ENCODE data around the gene FAM163A. TPM values are rescaled to one million over a fixed set of nuclear protein-coding genes. Genes with fewer than 3 reads are reported as not detected.

The FAM163A gene
- total and polyA plus RNA-seq, 2 donors: 3.2 to 10.4 TPM

DNA sequence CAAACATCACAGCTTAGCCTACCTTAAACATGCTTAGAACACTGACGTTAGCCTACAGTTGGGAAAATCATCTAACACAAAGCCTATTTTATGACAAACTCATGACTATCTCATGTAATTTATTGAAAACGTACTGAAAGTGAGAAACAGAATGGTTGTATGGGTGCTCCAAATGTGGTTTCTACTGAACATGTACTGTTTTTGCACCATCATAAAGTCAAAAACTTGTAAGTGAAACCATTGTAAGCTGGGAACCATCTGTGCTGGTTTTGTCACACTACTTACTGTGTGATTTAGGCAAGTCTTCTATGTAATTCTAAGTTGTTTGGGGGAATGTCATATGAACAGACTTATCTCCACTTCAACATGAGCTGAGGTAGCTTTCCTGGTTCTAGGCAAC, 79.0 kb downstream of the FAM163A start:
- Histone ChIP-seq H3K27ac (ENCODE audit: low read depth in 1 of 2, low read length in 1 of 2) (no peak overlapping the region), H3K36me3 (ENCODE audit: control insufficient read depth in 2 of 2, insufficient read depth in 2 of 2, low read length in 1 of 2) (no peaks in the 10 kb centered on the region), H3K27me3 (ENCODE audit: control insufficient read depth in 2 of 2, insufficient read depth in 1 of 2, low read length in 1 of 2) (peaks cover 0 to 2% of the 10 kb centered on the region in 2 donors), H3K9me3 (ENCODE audit: control insufficient read depth in 2 of 2, insufficient read depth in 1 of 2, low read length in 1 of 2) (no peaks in the 10 kb centered on the region), H3K4me1 (ENCODE audit: control insufficient read depth in 2 of 2, insufficient read depth in 2 of 2, low read length in 2 of 2) (peaks cover 3 to 10% of the 10 kb centered on the region in 2 donors), H3K4me3 (ENCODE audit: low read length in 2 of 2) (no peak overlapping the region)
- no peak for DNase-seq (ENCODE audit: low read depth in 6 of 9, low spot score in 9 of 9)
- 94% methylated on average over 2 of the region's 2 CpGs for WGBS

DNA sequence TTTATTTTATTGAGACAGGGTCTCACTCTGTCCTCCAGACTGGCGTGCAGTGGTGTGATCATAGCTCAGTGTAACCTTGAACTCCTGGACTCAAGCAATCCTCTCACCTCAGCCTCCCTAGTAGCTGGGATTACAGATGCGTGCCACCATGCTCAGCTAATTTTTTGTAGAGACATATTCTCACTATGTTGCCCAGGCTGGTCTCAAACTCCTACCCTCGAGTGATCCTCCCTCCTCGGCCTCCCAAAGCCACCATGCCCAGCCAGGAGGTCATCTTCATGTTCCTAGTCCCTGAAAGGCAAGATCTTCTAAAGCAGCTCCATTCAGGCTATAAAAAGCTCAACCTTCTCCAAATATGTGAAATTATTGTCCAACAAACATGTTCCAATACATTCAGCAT, 80.6 kb downstream of the FAM163A start:
- peaks cover 3 to 10% of the 10 kb centered on the region in 2 donors for H3K4me1 ChIP-seq (ENCODE audit: control insufficient read depth in 2 of 2, insufficient read depth in 2 of 2, low read length in 2 of 2)
- no peaks in the 10 kb centered on the region for H3K36me3 ChIP-seq (ENCODE audit: control insufficient read depth in 2 of 2, insufficient read depth in 2 of 2, low read length in 1 of 2)
- H3K9me3 ChIP-seq (ENCODE audit: control insufficient read depth in 2 of 2, insufficient read depth in 1 of 2, low read length in 1 of 2): no peaks in the 10 kb centered on the region
- no peak overlapping the region for H3K27ac ChIP-seq (ENCODE audit: low read depth in 1 of 2, low read length in 1 of 2)
- DNase-seq (ENCODE audit: low read depth in 6 of 9, low spot score in 9 of 9): no peak
- no peaks in the 10 kb centered on the region for H3K27me3 ChIP-seq (ENCODE audit: control insufficient read depth in 2 of 2, insufficient read depth in 1 of 2, low read length in 1 of 2)
- WGBS: 96% methylated on average over 4 of the region's 4 CpGs
- H3K4me3 ChIP-seq (ENCODE audit: low read length in 2 of 2): no peak overlapping the region

DNA sequence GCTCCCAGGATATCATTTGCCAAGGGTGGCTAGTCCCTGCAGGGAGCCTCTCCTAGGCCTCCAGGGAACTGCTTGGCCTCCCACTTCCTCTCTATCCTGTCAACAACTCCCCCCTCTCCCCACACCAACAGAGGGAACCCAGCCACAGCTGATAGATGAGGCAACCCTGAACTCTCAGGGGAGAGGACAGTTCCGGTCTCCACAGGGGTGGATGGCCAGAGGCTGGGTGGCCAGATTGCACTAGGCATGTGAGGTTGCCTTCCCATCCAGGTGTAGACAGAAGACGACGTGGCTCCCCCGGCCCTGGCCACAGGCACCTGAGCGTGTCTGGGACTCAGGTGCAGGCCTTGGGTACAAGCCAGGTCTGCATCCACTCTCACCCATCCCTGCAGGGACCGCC, 81.2 kb downstream of the FAM163A start:
- no peak overlapping the region for H3K4me3 ChIP-seq (ENCODE audit: low read length in 2 of 2)
- H3K36me3 ChIP-seq (ENCODE audit: control insufficient read depth in 2 of 2, insufficient read depth in 2 of 2, low read length in 1 of 2): no peaks in the 10 kb centered on the region
- no peaks in the 10 kb centered on the region for H3K9me3 ChIP-seq (ENCODE audit: control insufficient read depth in 2 of 2, insufficient read depth in 1 of 2, low read length in 1 of 2)
- DNase-seq (ENCODE audit: low read depth in 6 of 9, low spot score in 9 of 9): no peak
- H3K27me3 ChIP-seq (ENCODE audit: control insufficient read depth in 2 of 2, insufficient read depth in 1 of 2, low read length in 1 of 2): no peaks in the 10 kb centered on the region
- 95% methylated on average over 6 of the region's 6 CpGs for WGBS
- peaks cover 3 to 10% of the 10 kb centered on the region in 2 donors for H3K4me1 ChIP-seq (ENCODE audit: control insufficient read depth in 2 of 2, insufficient read depth in 2 of 2, low read length in 2 of 2)
- no peak overlapping the region for H3K27ac ChIP-seq (ENCODE audit: low read depth in 1 of 2, low read length in 1 of 2)

DNA sequence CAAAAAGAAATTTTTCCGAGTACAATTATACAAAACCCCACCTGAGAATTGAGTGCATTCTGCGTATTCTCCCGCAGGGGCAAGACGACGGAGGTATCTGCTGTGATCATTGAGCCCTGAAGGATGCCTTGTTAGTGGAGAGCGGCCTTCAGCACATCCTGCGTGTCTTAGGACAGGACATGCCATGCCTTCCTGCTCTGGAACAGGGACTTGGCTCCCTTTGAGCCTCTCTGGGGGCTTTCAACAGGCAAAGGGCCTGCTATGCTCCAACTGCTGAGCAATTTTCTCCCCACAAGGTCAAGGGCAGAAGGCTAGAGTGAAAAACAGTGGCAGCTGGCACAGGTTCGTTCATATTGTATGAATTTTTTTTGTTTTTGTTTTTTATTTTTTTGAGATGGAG, 82.1 kb downstream of the FAM163A start:
- H3K4me1 ChIP-seq (ENCODE audit: control insufficient read depth in 2 of 2, insufficient read depth in 2 of 2, low read length in 2 of 2): peaks cover 3 to 10% of the 10 kb centered on the region in 2 donors
- WGBS: 95% methylated on average over 8 of the region's 8 CpGs
- no peaks in the 10 kb centered on the region for H3K27me3 ChIP-seq (ENCODE audit: control insufficient read depth in 2 of 2, insufficient read depth in 1 of 2, low read length in 1 of 2)
- H3K4me3 ChIP-seq (ENCODE audit: low read length in 2 of 2): no peak overlapping the region
- H3K9me3 ChIP-seq (ENCODE audit: control insufficient read depth in 2 of 2, insufficient read depth in 1 of 2, low read length in 1 of 2): no peaks in the 10 kb centered on the region
- no peak overlapping the region for H3K27ac ChIP-seq (ENCODE audit: low read depth in 1 of 2, low read length in 1 of 2)
- no peaks in the 10 kb centered on the region for H3K36me3 ChIP-seq (ENCODE audit: control insufficient read depth in 2 of 2, insufficient read depth in 2 of 2, low read length in 1 of 2)
- DNase-seq (ENCODE audit: low read depth in 6 of 9, low spot score in 9 of 9): no peak

GRCh38 chr1:179825798-179826460, 82.8 kb downstream of the FAM163A start:
- H3K27ac ChIP-seq (ENCODE audit: low read depth in 1 of 2, low read length in 1 of 2): no peak overlapping the region
- no peak for DNase-seq (ENCODE audit: low read depth in 6 of 9, low spot score in 9 of 9)
- WGBS: 86% methylated on average over 13 of the region's 13 CpGs
- H3K36me3 ChIP-seq (ENCODE audit: control insufficient read depth in 2 of 2, insufficient read depth in 2 of 2, low read length in 1 of 2): no peaks in the 10 kb centered on the region
- no peaks in the 10 kb centered on the region for H3K9me3 ChIP-seq (ENCODE audit: control insufficient read depth in 2 of 2, insufficient read depth in 1 of 2, low read length in 1 of 2)
- peaks cover 3 to 11% of the 10 kb centered on the region in 2 donors for H3K4me1 ChIP-seq (ENCODE audit: control insufficient read depth in 2 of 2, insufficient read depth in 2 of 2, low read length in 2 of 2)
- H3K27me3 ChIP-seq (ENCODE audit: control insufficient read depth in 2 of 2, insufficient read depth in 1 of 2, low read length in 1 of 2): no peaks in the 10 kb centered on the region
- H3K4me3 ChIP-seq (ENCODE audit: low read length in 2 of 2): no peak overlapping the region

- Histone ChIP-seq H3K4me3 (ENCODE audit: low read length in 2 of 2) (no peak overlapping the region), H3K27me3 (ENCODE audit: control insufficient read depth in 2 of 2, insufficient read depth in 1 of 2, low read length in 1 of 2) (no peaks in the 10 kb centered on the region), H3K27ac (ENCODE audit: low read depth in 1 of 2, low read length in 1 of 2) (no peak overlapping the region), H3K9me3 (ENCODE audit: control insufficient read depth in 2 of 2, insufficient read depth in 1 of 2, low read length in 1 of 2) (no peaks in the 10 kb centered on the region), H3K36me3 (ENCODE audit: control insufficient read depth in 2 of 2, insufficient read depth in 2 of 2, low read length in 1 of 2) (no peaks in the 10 kb centered on the region), H3K4me1 (ENCODE audit: control insufficient read depth in 2 of 2, insufficient read depth in 2 of 2, low read length in 2 of 2) (peaks cover 10 to 20% of the 10 kb centered on the region in 2 donors)
- WGBS: 86% methylated on average over 7 of the region's 7 CpGs
- no peak for DNase-seq (ENCODE audit: low read depth in 6 of 9, low spot score in 9 of 9)
Observed at GRCh38 chr1:179826626-179827280, 83.7 kb downstream of the FAM163A start.

- WGBS: 98% methylated on average over 9 of the region's 9 CpGs
- no peaks in the 10 kb centered on the region for H3K36me3 ChIP-seq (ENCODE audit: control insufficient read depth in 2 of 2, insufficient read depth in 2 of 2, low read length in 1 of 2)
- no peaks in the 10 kb centered on the region for H3K27me3 ChIP-seq (ENCODE audit: control insufficient read depth in 2 of 2, insufficient read depth in 1 of 2, low read length in 1 of 2)
- peaks cover 24 to 35% of the 10 kb centered on the region in 2 donors for H3K4me1 ChIP-seq (ENCODE audit: control insufficient read depth in 2 of 2, insufficient read depth in 2 of 2, low read length in 2 of 2)
- H3K9me3 ChIP-seq (ENCODE audit: control insufficient read depth in 2 of 2, insufficient read depth in 1 of 2, low read length in 1 of 2): no peaks in the 10 kb centered on the region
- H3K4me3 ChIP-seq (ENCODE audit: low read length in 2 of 2): no peak overlapping the region
- H3K27ac ChIP-seq (ENCODE audit: low read depth in 1 of 2, low read length in 1 of 2): no peak overlapping the region
- no peak for DNase-seq (ENCODE audit: low read depth in 6 of 9, low spot score in 9 of 9)
Observed at GRCh38 chr1:179828554-179829110, 85.5 kb downstream of the FAM163A start.

DNA sequence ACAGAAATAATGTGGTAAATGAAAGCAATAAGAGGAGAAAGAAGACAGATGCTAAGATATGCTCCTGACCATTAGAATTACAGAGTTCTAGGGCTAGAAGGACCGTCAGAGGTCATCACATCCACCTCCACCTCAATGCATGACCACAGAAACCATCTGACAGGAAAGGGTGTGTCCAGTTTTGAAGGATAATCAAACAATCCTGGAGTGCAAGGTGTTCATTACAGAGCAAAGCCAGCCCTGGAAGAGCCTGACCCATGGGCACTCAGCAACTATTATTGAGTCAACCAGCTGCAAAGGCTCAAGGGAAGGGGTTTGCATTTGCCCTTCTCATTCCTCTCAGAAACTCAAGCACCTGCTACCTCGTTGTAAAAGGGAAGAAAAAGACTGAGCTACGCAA, 88.1 kb downstream of the FAM163A start:
- no peak for DNase-seq (ENCODE audit: low read depth in 6 of 9, low spot score in 9 of 9)
- H3K27ac ChIP-seq (ENCODE audit: low read depth in 1 of 2, low read length in 1 of 2): no peak overlapping the region
- H3K36me3 ChIP-seq (ENCODE audit: control insufficient read depth in 2 of 2, insufficient read depth in 2 of 2, low read length in 1 of 2): no peaks in the 10 kb centered on the region
- no peak overlapping the region for H3K4me3 ChIP-seq (ENCODE audit: low read length in 2 of 2)
- H3K4me1 ChIP-seq (ENCODE audit: control insufficient read depth in 2 of 2, insufficient read depth in 2 of 2, low read length in 2 of 2): peaks cover 24 to 26% of the 10 kb centered on the region in 2 donors
- H3K9me3 ChIP-seq (ENCODE audit: control insufficient read depth in 2 of 2, insufficient read depth in 1 of 2, low read length in 1 of 2): no peaks in the 10 kb centered on the region
- 43% methylated on average over 3 of the region's 3 CpGs for WGBS
- no peaks in the 10 kb centered on the region for H3K27me3 ChIP-seq (ENCODE audit: control insufficient read depth in 2 of 2, insufficient read depth in 1 of 2, low read length in 1 of 2)
